Fibroblast of lung (primary cell): ENCODE data around the gene ENPP6.

Experiments
- EZH2 ChIP-seq: IDR thresholded peaks from 2 replicates; pipeline ENCODE4 v1.5.1; 2012; ENCODE audit warnings: low read length, control low read depth, mild to moderate bottlenecking; ENCODE audit errors: missing control alignments
- TF ChIP-seq, protein P1 (sequence below), 2 donors: IDR thresholded peaks in 1 of 2; conservative IDR thresholded peaks in 1 of 2; 1 replicate in 1 of 2; 2 replicates in 1 of 2; pipeline ENCODE4 v1.5.1; 2011 to 2012; ENCODE audit warnings: low read length in 2 of 2, control low read depth in 1 of 2, inconsistent platforms in 1 of 2, low read depth in 1 of 2, mild to moderate bottlenecking in 1 of 2

GRCh38 chr4:184122631-184123408 lies 94.9 kb downstream of the ENPP6 start:
- no peak for TF ChIP-seq EZH2
- TF ChIP-seq, protein P1, sequence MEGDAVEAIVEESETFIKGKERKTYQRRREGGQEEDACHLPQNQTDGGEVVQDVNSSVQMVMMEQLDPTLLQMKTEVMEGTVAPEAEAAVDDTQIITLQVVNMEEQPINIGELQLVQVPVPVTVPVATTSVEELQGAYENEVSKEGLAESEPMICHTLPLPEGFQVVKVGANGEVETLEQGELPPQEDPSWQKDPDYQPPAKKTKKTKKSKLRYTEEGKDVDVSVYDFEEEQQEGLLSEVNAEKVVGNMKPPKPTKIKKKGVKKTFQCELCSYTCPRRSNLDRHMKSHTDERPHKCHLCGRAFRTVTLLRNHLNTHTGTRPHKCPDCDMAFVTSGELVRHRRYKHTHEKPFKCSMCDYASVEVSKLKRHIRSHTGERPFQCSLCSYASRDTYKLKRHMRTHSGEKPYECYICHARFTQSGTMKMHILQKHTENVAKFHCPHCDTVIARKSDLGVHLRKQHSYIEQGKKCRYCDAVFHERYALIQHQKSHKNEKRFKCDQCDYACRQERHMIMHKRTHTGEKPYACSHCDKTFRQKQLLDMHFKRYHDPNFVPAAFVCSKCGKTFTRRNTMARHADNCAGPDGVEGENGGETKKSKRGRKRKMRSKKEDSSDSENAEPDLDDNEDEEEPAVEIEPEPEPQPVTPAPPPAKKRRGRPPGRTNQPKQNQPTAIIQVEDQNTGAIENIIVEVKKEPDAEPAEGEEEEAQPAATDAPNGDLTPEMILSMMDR (conservative IDR thresholded peaks at IDR 0.05 in 1 of 2, IDR thresholded peaks at IDR 0.05 in 1 of 2; ENCODE audit: low read depth in 1 of 2, low read length in 2 of 2): no peak
